Upper lobe of left lung (tissue), 4 donors: ENCODE data around the gene SLCO4A1.
A peak's percentile ranks its signal among the peaks of the same experiment; 100 is the strongest.

Experiments
- CTCF ChIP-seq, 6 experiments: fragments of 450-650 bp in 4 of 6; fragments of 200-600 bp in 2 of 6; sonication (generic) in 2 of 6; IDR thresholded peaks; one replicate each; pipeline ENCODE4 v1.5.1; 2016 to 2019; ENCODE audit warnings: antibody characterized with exemption in 6 of 6
- EP300 ChIP-seq, 4 donors: sonication (generic); formaldehyde crosslinking; IDR thresholded peaks; one replicate each; pipeline ENCODE4 v1.5.1; 2017; ENCODE audit warnings: antibody characterized with exemption in 4 of 4, control low read depth in 2 of 4
- POLR2A ChIP-seq, 4 donors: fragments of 450-650 bp; IDR thresholded peaks; one replicate each; pipeline ENCODE4 v1.5.1; 2016 to 2017; ENCODE audit warnings: antibody characterized with exemption in 4 of 4, mild to moderate bottlenecking in 2 of 4

GRCh38 chr20:62675156-62675876 is 33.0 kb downstream of the SLCO4A1 start:
- TF ChIP-seq EP300 (IDR thresholded peaks at IDR 0.05) (no peak), CTCF (IDR thresholded peaks at IDR 0.05) (no peak), POLR2A (IDR thresholded peaks at IDR 0.05) (peak in 1 of 4 donors; percentile 20)
